GM23248 (cell line): Measurements from ENCODE around the gene COX7A2. TPM values are rescaled to one million over a fixed set of nuclear protein-coding genes. Genes with fewer than 3 reads are reported as not detected.

ENCODE experiments used
- DNase-seq: peaks from one replicate; pipeline ENCODE4 v3.0.0-alpha.2; 2015
- H2AFZ ChIP-seq: fragments of 200-600 bp; sonication (generic); 2 replicates; pipeline ENCODE4 v1.6.1; 2016; ENCODE audit warnings: antibody characterized with exemption
- H3F3A ChIP-seq: fragments of 200-600 bp; sonication (generic); 2 replicates; pipeline ENCODE4 v1.6.1; 2016; ENCODE audit warnings: mild to moderate bottlenecking, antibody characterized with exemption, mixed run types; ENCODE audit not compliant: insufficient read depth
- H3K27ac ChIP-seq: fragments of 200-600 bp; sonication (generic); 2 replicates; pipeline ENCODE4 v1.5.1; 2016; ENCODE audit warnings: mild to moderate bottlenecking
- H3K27me3 ChIP-seq: fragments of 200-600 bp; sonication (generic); replicated peaks from 2 replicates; pipeline ENCODE4 v1.6.1; 2016; ENCODE audit warnings: mild to moderate bottlenecking; ENCODE audit not compliant: insufficient read depth
- H3K36me3 ChIP-seq: fragments of 200-600 bp; sonication (generic); 2 replicates; pipeline ENCODE4 v1.6.1; 2016; ENCODE audit warnings: low read depth, mild to moderate bottlenecking
- H3K4me1 ChIP-seq: fragments of 200-600 bp; sonication (generic); 2 replicates; pipeline ENCODE4 v1.6.1; 2016; ENCODE audit warnings: mild to moderate bottlenecking; ENCODE audit not compliant: insufficient read depth
- H3K4me2 ChIP-seq: fragments of 200-600 bp; sonication (generic); one replicate; pipeline ENCODE4 v1.6.1; 2016; ENCODE audit warnings: mild to moderate bottlenecking; ENCODE audit not compliant: unreplicated experiment
- H3K4me3 ChIP-seq: fragments of 200-600 bp; sonication (generic); 2 replicates; pipeline ENCODE4 v1.5.1; 2016; ENCODE audit warnings: mild to moderate bottlenecking
- H3K79me2 ChIP-seq: fragments of 200-600 bp; sonication (generic); 2 replicates; pipeline ENCODE4 v1.6.1; 2016; ENCODE audit warnings: mild to moderate bottlenecking; ENCODE audit not compliant: insufficient read depth
- H3K9ac ChIP-seq: fragments of 200-600 bp; sonication (generic); 2 replicates; pipeline ENCODE4 v1.6.1; 2016; ENCODE audit warnings: mild to moderate bottlenecking
- H3K9me2 ChIP-seq: fragments of 200-600 bp; sonication (generic); 2 replicates; pipeline ENCODE4 v1.6.1; 2016; ENCODE audit warnings: mixed run types, mild to moderate bottlenecking, moderate library complexity; ENCODE audit not compliant: insufficient read depth
- H3K9me3 ChIP-seq: fragments of 200-600 bp; sonication (generic); one replicate; pipeline ENCODE4 v1.6.1; 2017; ENCODE audit warnings: low read depth
- H4K20me1 ChIP-seq: fragments of 200-600 bp; sonication (generic); 2 replicates; pipeline ENCODE4 v1.6.0; 2016; ENCODE audit not compliant: insufficient read depth
- EZH2 ChIP-seq: fragments of 200-600 bp; sonication (generic); IDR thresholded peaks from 2 replicates; pipeline ENCODE4 v1.6.1; 2018; ENCODE audit warnings: antibody characterized with exemption, mild to moderate bottlenecking; ENCODE audit not compliant: insufficient read depth, poor library complexity, severe bottlenecking
- EZH2phosphoT487 ChIP-seq: fragments of 200-600 bp; sonication (generic); IDR thresholded peaks from 2 replicates; pipeline ENCODE4 v1.6.1; 2018; ENCODE audit warnings: antibody characterized with exemption, moderate library complexity, mild to moderate bottlenecking, low read depth; ENCODE audit not compliant: insufficient read depth
- WGBS, 2 experiments: methylation state at CpG; one replicate each; pipeline ENCODE4 v1.1.6; 2015 to 2017; ENCODE audit warnings: low lambda C conversion rate in 2 of 2, low coverage in 1 of 2; ENCODE audit errors: missing lambda C conversion rate in 2 of 2; 5-methylcytosine and 5-hydroxymethylcytosine counted together
- in situ Hi-C: fragments of 300-500 bp; cut with MboI; formaldehyde crosslinking; loops from 2 replicates; pipeline ENCODE4 v1.15.0; 2020
- polyA plus RNA-seq: library from polyadenylated mRNA; unstranded; fragments of >200 nt; fragmentation: Nextera tagmentation; extraction: Ambion mirVana; gene quantifications from 2 replicates; pipeline ENCODE4 v1.2.1, GENCODE V29; 2016
- total RNA-seq: library from RNA; depleted of rRNA; stranded (reverse); fragments of >200 nt; shearing (Covaris generic); gene quantifications from 2 replicates; pipeline ENCODE4 v1.2.3, GENCODE V29; 2014; rRNA removed

COX7A2 gene
- total and polyA plus RNA-seq, 2 experiments from 2014 or later = 166 to 666 TPM

- Histone ChIP-seq H3K9ac (no peak overlapping the region), H3F3A (peaks cover 91% of the 10 kb centered on the region), H2AFZ (no peak overlapping the region), H4K20me1 (no peaks in the 10 kb centered on the region), H3K27me3 (no peaks in the 10 kb centered on the region), H3K27ac (no peak overlapping the region), H3K79me2 (peaks cover 91% of the 10 kb centered on the region), H3K9me3 (no peaks in the 10 kb centered on the region), H3K4me3 (no peak overlapping the region), H3K4me2 (no peak overlapping the region), H3K36me3 (peaks cover 97% of the 10 kb centered on the region), H3K4me1 (peaks cover 10% of the 10 kb centered on the region), H3K9me2 (no peaks in the 10 kb centered on the region)
- DNase-seq = no peak
- WGBS, 2 experiments = 71 to 75% methylated on average over 3 of the region's 3 CpGs
- in situ Hi-C loops = no loop called here
- TF ChIP-seq EZH2 (no peak), EZH2phosphoT487 (no peak)
Measured at GRCh38 chr6:75188221-75188925, 55.2 kb downstream of the COX7A2 start.

Other genes with a start within 250 kb of the COX7A2 start
- 1,033 and 1,064 TPM in 2 replicates for gene COL12A1, start 37.7 kb downstream of the COX7A2 start, total RNA-seq
- 232 and 253 TPM in 2 replicates for gene COL12A1, start 37.7 kb downstream of the COX7A2 start, polyA plus RNA-seq
- gene TMEM30A, start 41.0 kb upstream of the COX7A2 start, total RNA-seq = 150 and 152 TPM in 2 replicates
- gene TMEM30A, start 41.0 kb upstream of the COX7A2 start, polyA plus RNA-seq = 118 and 125 TPM in 2 replicates
- gene FILIP1, start 250.0 kb upstream of the COX7A2 start, total RNA-seq = under 0.01 and 0.13 TPM in 2 replicates
- 0.11 TPM in 1 of 2 replicates, not detected in the other for gene FILIP1, start 250.0 kb upstream of the COX7A2 start, polyA plus RNA-seq